ENCODE results near the gene ACOT11.

DNA sequence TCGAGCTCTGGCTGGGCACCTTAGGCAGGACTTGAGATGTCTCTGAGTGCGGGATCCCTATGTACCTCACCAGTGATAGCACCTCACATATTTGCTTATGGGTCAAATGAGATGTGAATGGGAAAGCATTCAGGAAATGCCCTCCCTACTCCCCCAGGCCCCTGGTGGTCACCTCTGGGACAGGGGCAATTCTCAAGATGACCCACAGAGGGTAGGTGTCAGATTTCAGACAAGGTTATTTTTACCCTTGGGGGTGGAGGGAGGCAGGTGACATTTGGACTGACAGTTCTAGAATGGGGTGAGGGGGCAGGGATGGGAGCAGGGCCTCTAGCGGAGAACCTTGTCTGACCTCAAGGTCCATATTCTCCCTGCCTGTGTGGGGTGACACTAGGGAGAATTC is 27.1 kb downstream of the ACOT11 start:
- TF ChIP-seq, protein P1, sequence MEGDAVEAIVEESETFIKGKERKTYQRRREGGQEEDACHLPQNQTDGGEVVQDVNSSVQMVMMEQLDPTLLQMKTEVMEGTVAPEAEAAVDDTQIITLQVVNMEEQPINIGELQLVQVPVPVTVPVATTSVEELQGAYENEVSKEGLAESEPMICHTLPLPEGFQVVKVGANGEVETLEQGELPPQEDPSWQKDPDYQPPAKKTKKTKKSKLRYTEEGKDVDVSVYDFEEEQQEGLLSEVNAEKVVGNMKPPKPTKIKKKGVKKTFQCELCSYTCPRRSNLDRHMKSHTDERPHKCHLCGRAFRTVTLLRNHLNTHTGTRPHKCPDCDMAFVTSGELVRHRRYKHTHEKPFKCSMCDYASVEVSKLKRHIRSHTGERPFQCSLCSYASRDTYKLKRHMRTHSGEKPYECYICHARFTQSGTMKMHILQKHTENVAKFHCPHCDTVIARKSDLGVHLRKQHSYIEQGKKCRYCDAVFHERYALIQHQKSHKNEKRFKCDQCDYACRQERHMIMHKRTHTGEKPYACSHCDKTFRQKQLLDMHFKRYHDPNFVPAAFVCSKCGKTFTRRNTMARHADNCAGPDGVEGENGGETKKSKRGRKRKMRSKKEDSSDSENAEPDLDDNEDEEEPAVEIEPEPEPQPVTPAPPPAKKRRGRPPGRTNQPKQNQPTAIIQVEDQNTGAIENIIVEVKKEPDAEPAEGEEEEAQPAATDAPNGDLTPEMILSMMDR (IDR thresholded peaks at IDR 0.05; ENCODE audit: insufficient read depth, low read length): no peak
- TF ChIP-seq POLR2AphosphoS5 (IDR thresholded peaks at IDR 0.05; ENCODE audit: low read depth): no peak

Measured in HL-60 (cell line).